SK-N-SH (cell line): Measurements from ENCODE around the gene PRKRIP1.

Source experiments
- TAF1 ChIP-seq: IDR thresholded peaks from 2 replicates; pipeline ENCODE4 v1.6.1; 2012; ENCODE audit warnings: low read depth, mild to moderate bottlenecking, low read length, moderate library complexity, borderline replicate concordance
- TF ChIP-seq, protein P1 (sequence below): IDR thresholded peaks from 2 replicates; pipeline ENCODE4 v1.4.0; 2012; ENCODE audit warnings: low read depth, borderline replicate concordance
- TF ChIP-seq, protein P2 (sequence below): fragments of 200-600 bp; sonication (generic); IDR thresholded peaks from 2 replicates; pipeline ENCODE4 v1.6.1; 2017; ENCODE audit warnings: antibody characterized with exemption, mild to moderate bottlenecking, moderate library complexity

DNA sequence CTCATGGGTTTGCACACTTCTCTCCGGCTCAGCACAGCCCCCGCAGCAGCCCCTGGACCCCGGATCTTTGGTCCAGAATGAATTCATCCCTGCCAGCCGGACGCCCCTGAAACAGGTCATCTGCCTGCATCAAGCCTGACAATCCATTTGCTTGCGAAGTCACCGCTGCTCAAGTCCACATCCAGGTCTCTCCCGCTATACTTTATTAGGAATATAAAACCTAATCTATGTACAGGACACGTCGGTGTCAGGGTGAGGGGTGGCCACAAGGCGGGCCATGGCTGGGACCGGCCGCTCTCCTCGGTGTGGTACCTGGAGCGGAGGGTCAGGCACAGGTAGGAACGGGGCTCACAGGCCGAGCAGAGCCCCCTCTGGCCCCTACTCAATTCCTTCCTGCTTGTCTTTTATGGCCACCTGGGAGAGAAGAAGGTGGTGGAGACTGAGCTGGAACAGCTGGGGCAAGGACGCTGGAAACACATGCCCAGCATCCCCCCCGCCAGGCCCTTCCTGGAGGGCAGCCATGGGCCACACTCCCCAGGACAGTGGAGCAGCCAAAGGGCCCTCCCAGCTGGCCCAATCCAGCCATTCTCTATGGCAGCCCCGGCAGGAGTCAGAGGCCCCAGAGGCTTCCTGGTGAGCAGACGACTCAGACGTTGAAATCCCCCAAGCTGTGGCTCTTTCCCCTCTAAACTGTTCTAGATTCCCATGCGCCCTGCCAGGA, 77.3 kb downstream of the PRKRIP1 start:
- TF ChIP-seq, protein P1, sequence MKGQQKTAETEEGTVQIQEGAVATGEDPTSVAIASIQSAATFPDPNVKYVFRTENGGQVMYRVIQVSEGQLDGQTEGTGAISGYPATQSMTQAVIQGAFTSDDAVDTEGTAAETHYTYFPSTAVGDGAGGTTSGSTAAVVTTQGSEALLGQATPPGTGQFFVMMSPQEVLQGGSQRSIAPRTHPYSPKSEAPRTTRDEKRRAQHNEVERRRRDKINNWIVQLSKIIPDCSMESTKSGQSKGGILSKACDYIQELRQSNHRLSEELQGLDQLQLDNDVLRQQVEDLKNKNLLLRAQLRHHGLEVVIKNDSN = no peak
- TF ChIP-seq, protein P2, sequence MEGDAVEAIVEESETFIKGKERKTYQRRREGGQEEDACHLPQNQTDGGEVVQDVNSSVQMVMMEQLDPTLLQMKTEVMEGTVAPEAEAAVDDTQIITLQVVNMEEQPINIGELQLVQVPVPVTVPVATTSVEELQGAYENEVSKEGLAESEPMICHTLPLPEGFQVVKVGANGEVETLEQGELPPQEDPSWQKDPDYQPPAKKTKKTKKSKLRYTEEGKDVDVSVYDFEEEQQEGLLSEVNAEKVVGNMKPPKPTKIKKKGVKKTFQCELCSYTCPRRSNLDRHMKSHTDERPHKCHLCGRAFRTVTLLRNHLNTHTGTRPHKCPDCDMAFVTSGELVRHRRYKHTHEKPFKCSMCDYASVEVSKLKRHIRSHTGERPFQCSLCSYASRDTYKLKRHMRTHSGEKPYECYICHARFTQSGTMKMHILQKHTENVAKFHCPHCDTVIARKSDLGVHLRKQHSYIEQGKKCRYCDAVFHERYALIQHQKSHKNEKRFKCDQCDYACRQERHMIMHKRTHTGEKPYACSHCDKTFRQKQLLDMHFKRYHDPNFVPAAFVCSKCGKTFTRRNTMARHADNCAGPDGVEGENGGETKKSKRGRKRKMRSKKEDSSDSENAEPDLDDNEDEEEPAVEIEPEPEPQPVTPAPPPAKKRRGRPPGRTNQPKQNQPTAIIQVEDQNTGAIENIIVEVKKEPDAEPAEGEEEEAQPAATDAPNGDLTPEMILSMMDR = no peak
- no peak for TF ChIP-seq TAF1
